Thymus (tissue), 11 donors: ENCODE measurements around the gene RNF183. TPM values are rescaled to one million over a fixed set of nuclear protein-coding genes. Genes with fewer than 3 reads are reported as not detected.

Experiments used
- DNase-seq, 9 donors: peaks; one replicate each; pipeline ENCODE4 v3.0.0-alpha.2; 2013; ENCODE audit warnings: low spot score in 9 of 9, low read depth in 6 of 9, missing footprints in 1 of 9
- H3K27ac ChIP-seq, 2 donors: one replicate each; pipeline ENCODE4 v1.5.1; 2013; ENCODE audit warnings: control low read depth in 1 of 2, low read depth in 1 of 2, low read length in 1 of 2, mild to moderate bottlenecking in 1 of 2, moderate library complexity in 1 of 2
- H3K27me3 ChIP-seq, 2 donors: one replicate each; pipeline ENCODE4 v1.5.1; 2013; ENCODE audit warnings: low read length in 1 of 2; ENCODE audit not compliant: control insufficient read depth in 2 of 2, insufficient read depth in 1 of 2
- H3K36me3 ChIP-seq, 2 donors: one replicate each; pipeline ENCODE4 v1.5.1; 2013; ENCODE audit warnings: low read length in 1 of 2, mild to moderate bottlenecking in 1 of 2, moderate library complexity in 1 of 2; ENCODE audit not compliant: control insufficient read depth in 2 of 2, insufficient read depth in 2 of 2
- H3K4me1 ChIP-seq, 2 donors: one replicate each; pipeline ENCODE4 v1.5.1; 2013; ENCODE audit warnings: low read length in 2 of 2; ENCODE audit not compliant: control insufficient read depth in 2 of 2, insufficient read depth in 2 of 2
- H3K4me3 ChIP-seq, 2 donors: one replicate each; pipeline ENCODE4 v1.5.1; 2013; ENCODE audit warnings: low read length in 2 of 2, control low read depth in 1 of 2, mild to moderate bottlenecking in 1 of 2
- H3K9me3 ChIP-seq, 2 donors: one replicate each; pipeline ENCODE4 v1.5.1; 2013; ENCODE audit warnings: low read length in 1 of 2, mild to moderate bottlenecking in 1 of 2; ENCODE audit not compliant: control insufficient read depth in 2 of 2, insufficient read depth in 1 of 2
- WGBS: extraction: QIAGEN DNeasy Blood & Tissue Kit; methylation state at CpG from one replicate; pipeline ENCODE4 v1.1.7; 2013; 5-methylcytosine and 5-hydroxymethylcytosine counted together
- polyA plus RNA-seq: library from polyadenylated mRNA; stranded (reverse); fragments of 200-250 nt; gene quantifications from one replicate; pipeline ENCODE4 v1.2.3, GENCODE V29; 2013
- total RNA-seq: library from RNA; stranded (reverse); fragments of 120-200 nt; gene quantifications from one replicate; pipeline ENCODE4 v1.2.4, GENCODE V29; 2013
- donor health status: healthy.

The RNF183 gene
- total and polyA plus RNA-seq, 2 donors = 0.24 to 0.46 TPM

- H3K27me3 ChIP-seq = no peaks in the 10 kb centered on the region
- no peak for DNase-seq
- no peak overlapping the region for H3K27ac ChIP-seq
- WGBS = over 99% methylated on average over 2 of the region's 2 CpGs
- H3K36me3 ChIP-seq = peaks cover 39 to 62% of the 10 kb centered on the region in 2 donors
- H3K9me3 ChIP-seq = no peaks in the 10 kb centered on the region
- no peaks in the 10 kb centered on the region for H3K4me1 ChIP-seq
- H3K4me3 ChIP-seq = no peak overlapping the region
Measured at GRCh38 chr9:113269871-113270270, 33.3 kb downstream of the RNF183 start.

- WGBS = 98% methylated on average over 2 of the region's 2 CpGs
- H3K36me3 ChIP-seq = peaks cover 39 to 62% of the 10 kb centered on the region in 2 donors
Measured at GRCh38 chr9:113269355-113269754, 33.8 kb downstream of the RNF183 start.

GRCh38 chr9:113267911-113268566, 35.1 kb downstream of the RNF183 start:
- H3K4me1 ChIP-seq = no peaks in the 10 kb centered on the region
- no peak for DNase-seq
- no peaks in the 10 kb centered on the region for H3K27me3 ChIP-seq
- no peaks in the 10 kb centered on the region for H3K9me3 ChIP-seq
- peaks cover 39 to 58% of the 10 kb centered on the region in 2 donors for H3K36me3 ChIP-seq
- no peak overlapping the region for H3K4me3 ChIP-seq
- 97% methylated on average over 4 of the region's 4 CpGs for WGBS
- H3K27ac ChIP-seq = no peak overlapping the region

More at GRCh38 chr9:113269355-113269754, 33.8 kb downstream of the RNF183 start:
- no peak overlapping the region for H3K4me3 ChIP-seq
- no peaks in the 10 kb centered on the region for H3K9me3 ChIP-seq
- DNase-seq = no peak
- H3K4me1 ChIP-seq = no peaks in the 10 kb centered on the region
- H3K27ac ChIP-seq = no peak overlapping the region
- H3K27me3 ChIP-seq = no peaks in the 10 kb centered on the region

DNA sequence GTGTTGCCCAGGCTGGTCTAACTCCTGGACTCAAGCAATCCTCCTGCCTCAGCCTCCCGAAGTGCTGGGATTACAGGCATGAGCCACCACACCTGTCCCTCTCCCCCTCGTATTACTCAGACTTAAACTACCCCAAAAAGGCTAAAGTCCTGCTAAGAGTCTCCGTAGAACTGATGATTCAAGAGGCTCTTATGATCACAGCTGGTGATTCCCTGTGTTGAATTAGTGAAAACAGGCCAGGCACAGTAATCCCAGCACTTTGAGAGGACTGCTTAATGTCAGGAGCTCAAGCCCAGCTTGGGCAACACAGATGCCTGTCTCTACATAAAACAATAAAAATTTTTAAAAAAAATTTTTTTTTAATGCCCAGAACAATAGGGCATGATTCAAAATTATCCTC, 37.0 kb downstream of the RNF183 start:
- WGBS = 97% methylated on average over 3 of the region's 3 CpGs
- Histone ChIP-seq H3K36me3 (peaks cover 25 to 39% of the 10 kb centered on the region in 2 donors), H3K4me3 (no peak overlapping the region), H3K27ac (no peak overlapping the region), H3K4me1 (no peaks in the 10 kb centered on the region), H3K27me3 (no peaks in the 10 kb centered on the region), H3K9me3 (no peaks in the 10 kb centered on the region)
- no peak for DNase-seq

DNA sequence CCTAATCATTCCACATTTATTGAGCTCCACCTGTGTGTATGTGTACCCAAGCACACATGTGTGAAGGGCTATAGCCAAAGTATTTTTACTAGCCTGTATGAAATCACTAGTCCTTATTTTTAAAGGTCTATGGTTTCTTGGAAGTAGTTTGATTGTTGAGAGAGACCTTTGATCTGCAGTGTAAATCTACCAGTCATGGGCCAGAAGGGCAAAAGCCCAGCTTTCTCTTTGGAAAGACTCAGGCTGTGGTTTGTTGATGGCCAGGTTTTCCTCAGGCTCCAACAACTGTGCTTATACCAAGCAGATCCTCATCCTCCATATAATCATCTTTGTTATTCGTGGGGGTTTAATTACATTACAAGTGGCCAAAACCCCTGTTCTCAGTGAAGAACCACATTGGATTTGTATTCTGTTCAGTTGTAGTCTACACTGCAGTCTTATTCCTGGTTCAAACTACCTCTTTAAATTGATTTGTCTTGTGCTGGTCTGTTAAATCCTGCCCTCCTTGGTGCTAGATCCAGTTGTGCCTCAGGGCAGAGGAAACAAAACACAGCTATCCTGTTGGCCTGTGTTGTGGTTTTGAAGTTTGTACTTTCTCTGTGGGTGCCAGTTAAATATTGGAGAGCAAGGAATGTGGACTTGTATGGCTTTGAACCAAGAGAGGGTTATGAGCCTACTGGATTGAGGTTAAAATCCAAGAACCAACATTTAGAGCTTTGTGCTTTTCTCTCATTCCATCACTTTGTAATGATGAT, 41.1 kb downstream of the RNF183 start:
- whole genome bisulfite sequencing = 98% methylated on average over 1 of the region's 1 CpG
- H3K36me3 ChIP-seq = peaks cover 6 to 17% of the 10 kb centered on the region in 2 donors

DNA sequence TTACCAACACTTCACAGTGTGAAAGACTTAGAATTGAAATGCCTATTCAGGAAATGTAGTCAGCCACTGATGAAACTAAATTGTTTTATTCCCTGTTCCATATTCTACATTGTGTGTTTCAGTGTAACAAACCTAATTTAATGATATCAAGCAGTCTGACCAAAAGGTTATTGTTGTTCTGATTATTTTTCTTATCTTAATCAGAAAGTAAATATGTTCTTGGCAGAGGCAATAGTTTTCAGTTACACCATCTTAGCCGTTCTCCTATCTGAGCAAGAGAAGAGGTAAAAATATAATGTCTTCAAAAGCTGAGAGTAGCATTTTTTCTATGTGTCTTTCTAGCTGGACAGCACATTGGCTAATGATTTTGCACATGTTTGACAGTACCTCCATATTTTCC, 44.9 kb downstream of the RNF183 start:
- no peak overlapping the region for H3K4me3 ChIP-seq
- H3K9me3 ChIP-seq = no peaks in the 10 kb centered on the region
- no peak for DNase-seq
- WGBS = 99% methylated on average over 1 of the region's 1 CpG
- H3K4me1 ChIP-seq = no peaks in the 10 kb centered on the region
- peaks cover 6 to 14% of the 10 kb centered on the region in 2 donors for H3K36me3 ChIP-seq
- H3K27me3 ChIP-seq = no peaks in the 10 kb centered on the region
- H3K27ac ChIP-seq = no peak overlapping the region

More for the DNA sequence above, 41.1 kb downstream of the RNF183 start:
- H3K27me3 ChIP-seq = no peaks in the 10 kb centered on the region
- H3K4me1 ChIP-seq = no peaks in the 10 kb centered on the region
- H3K4me3 ChIP-seq = no peak overlapping the region
- H3K9me3 ChIP-seq = no peaks in the 10 kb centered on the region
- DNase-seq = no peak
- H3K27ac ChIP-seq = no peak overlapping the region

DNA sequence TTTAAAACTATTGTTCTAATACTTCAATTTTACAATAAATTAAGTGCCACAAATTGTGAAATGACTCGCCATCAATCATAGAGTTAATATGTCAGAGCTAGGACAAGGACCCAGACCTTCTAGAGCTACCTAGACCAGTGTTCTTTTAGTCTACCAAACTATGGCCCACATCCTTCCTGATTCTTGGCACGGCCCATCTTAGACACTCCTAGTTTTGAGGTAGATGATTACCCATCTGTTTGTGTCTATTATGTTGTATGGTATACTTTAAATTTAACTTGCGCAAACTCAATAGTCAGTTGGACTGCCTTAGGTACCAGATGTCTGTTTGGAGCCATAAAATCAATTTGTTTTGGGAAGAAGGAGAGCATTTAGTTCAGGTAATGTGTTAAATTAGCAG, 45.3 kb downstream of the RNF183 start:
- H3K36me3 ChIP-seq = peaks cover 6 to 14% of the 10 kb centered on the region in 2 donors
- no peaks in the 10 kb centered on the region for H3K9me3 ChIP-seq
- H3K4me1 ChIP-seq = no peaks in the 10 kb centered on the region
- no peak overlapping the region for H3K4me3 ChIP-seq
- no peak for DNase-seq
- WGBS = 95% methylated on average over 3 of the region's 3 CpGs
- no peaks in the 10 kb centered on the region for H3K27me3 ChIP-seq
- H3K27ac ChIP-seq = no peak overlapping the region

- Histone ChIP-seq H3K27me3 (no peaks in the 10 kb centered on the region), H3K9me3 (no peaks in the 10 kb centered on the region), H3K4me1 (no peaks in the 10 kb centered on the region), H3K4me3 (no peak overlapping the region), H3K27ac (no peak overlapping the region), H3K36me3 (peaks cover 6 to 14% of the 10 kb centered on the region in 2 donors)
- WGBS = 95% methylated on average over 6 of the region's 6 CpGs
- DNase-seq = no peak
Measured at GRCh38 chr9:113255438-113255837, 47.7 kb downstream of the RNF183 start.

DNA sequence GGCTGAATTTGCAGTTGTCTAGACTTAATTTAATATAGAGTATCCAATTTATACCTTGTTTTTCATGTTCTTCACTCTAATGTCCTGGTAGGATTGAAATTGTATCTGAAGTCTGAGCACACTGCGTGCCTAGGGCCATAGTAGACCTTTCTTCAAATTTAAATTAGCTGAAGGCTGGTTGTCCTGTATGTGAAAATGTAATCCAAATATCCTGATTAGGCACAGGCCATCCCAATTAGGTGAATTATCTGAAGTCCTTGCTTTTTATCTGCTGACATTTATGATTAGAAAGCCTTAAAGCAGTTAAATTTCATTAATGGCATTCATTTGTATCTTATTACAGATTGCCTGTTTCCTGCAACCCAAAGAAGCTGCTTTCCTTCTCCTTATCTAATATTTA, 48.2 kb downstream of the RNF183 start:
- 97% methylated on average over 1 of the region's 1 CpG for WGBS
- H3K27ac ChIP-seq = no peak overlapping the region
- no peaks in the 10 kb centered on the region for H3K4me1 ChIP-seq
- H3K27me3 ChIP-seq = no peaks in the 10 kb centered on the region
- no peak overlapping the region for H3K4me3 ChIP-seq
- H3K9me3 ChIP-seq = no peaks in the 10 kb centered on the region
- H3K36me3 ChIP-seq = peaks cover 2 to 13% of the 10 kb centered on the region in 2 donors
- DNase-seq = no peak
